Thymus (tissue), 11 donors: ENCODE results near the gene PCNA. TPM values are rescaled to one million over a fixed set of nuclear protein-coding genes. Genes with fewer than 3 reads are reported as not detected.

ENCODE experiments used
- DNase-seq, 9 donors: peaks; one replicate each; pipeline ENCODE4 v3.0.0-alpha.2; 2013; ENCODE audit warnings: low spot score in 9 of 9, low read depth in 6 of 9, missing footprints in 1 of 9
- H3K27ac ChIP-seq, 2 donors: one replicate each; pipeline ENCODE4 v1.5.1; 2013; ENCODE audit warnings: control low read depth in 1 of 2, low read depth in 1 of 2, low read length in 1 of 2, mild to moderate bottlenecking in 1 of 2, moderate library complexity in 1 of 2
- H3K27me3 ChIP-seq, 2 donors: one replicate each; pipeline ENCODE4 v1.5.1; 2013; ENCODE audit warnings: low read length in 1 of 2; ENCODE audit not compliant: control insufficient read depth in 2 of 2, insufficient read depth in 1 of 2
- H3K36me3 ChIP-seq, 2 donors: one replicate each; pipeline ENCODE4 v1.5.1; 2013; ENCODE audit warnings: low read length in 1 of 2, mild to moderate bottlenecking in 1 of 2, moderate library complexity in 1 of 2; ENCODE audit not compliant: control insufficient read depth in 2 of 2, insufficient read depth in 2 of 2
- H3K4me1 ChIP-seq, 2 donors: one replicate each; pipeline ENCODE4 v1.5.1; 2013; ENCODE audit warnings: low read length in 2 of 2; ENCODE audit not compliant: control insufficient read depth in 2 of 2, insufficient read depth in 2 of 2
- H3K4me3 ChIP-seq, 2 donors: one replicate each; pipeline ENCODE4 v1.5.1; 2013; ENCODE audit warnings: low read length in 2 of 2, control low read depth in 1 of 2, mild to moderate bottlenecking in 1 of 2
- H3K9me3 ChIP-seq, 2 donors: one replicate each; pipeline ENCODE4 v1.5.1; 2013; ENCODE audit warnings: low read length in 1 of 2, mild to moderate bottlenecking in 1 of 2; ENCODE audit not compliant: control insufficient read depth in 2 of 2, insufficient read depth in 1 of 2
- WGBS: extraction: QIAGEN DNeasy Blood & Tissue Kit; methylation state at CpG from one replicate; pipeline ENCODE4 v1.1.7; 2013; 5-methylcytosine and 5-hydroxymethylcytosine counted together
- polyA plus RNA-seq: library from polyadenylated mRNA; stranded (reverse); fragments of 200-250 nt; gene quantifications from one replicate; pipeline ENCODE4 v1.2.3, GENCODE V29; 2013
- total RNA-seq: library from RNA; stranded (reverse); fragments of 120-200 nt; gene quantifications from one replicate; pipeline ENCODE4 v1.2.4, GENCODE V29; 2013
- donor health status: healthy.

Gene PCNA
- total and polyA plus RNA-seq, 2 donors: 75.4 to 330 TPM

GRCh38 chr20:5131502-5131901, 11.7 kb upstream of the PCNA start:
- no peaks in the 10 kb centered on the region for H3K27me3 ChIP-seq
- WGBS: 83% methylated on average over 5 of the region's 5 CpGs
- no peaks in the 10 kb centered on the region for H3K9me3 ChIP-seq
- peaks cover 7 to 8% of the 10 kb centered on the region in 2 donors for H3K4me1 ChIP-seq
- no peak overlapping the region for H3K4me3 ChIP-seq
- H3K27ac ChIP-seq: no peak overlapping the region
- peaks cover 0 to 3% of the 10 kb centered on the region in 2 donors for H3K36me3 ChIP-seq
- no peak for DNase-seq

DNA sequence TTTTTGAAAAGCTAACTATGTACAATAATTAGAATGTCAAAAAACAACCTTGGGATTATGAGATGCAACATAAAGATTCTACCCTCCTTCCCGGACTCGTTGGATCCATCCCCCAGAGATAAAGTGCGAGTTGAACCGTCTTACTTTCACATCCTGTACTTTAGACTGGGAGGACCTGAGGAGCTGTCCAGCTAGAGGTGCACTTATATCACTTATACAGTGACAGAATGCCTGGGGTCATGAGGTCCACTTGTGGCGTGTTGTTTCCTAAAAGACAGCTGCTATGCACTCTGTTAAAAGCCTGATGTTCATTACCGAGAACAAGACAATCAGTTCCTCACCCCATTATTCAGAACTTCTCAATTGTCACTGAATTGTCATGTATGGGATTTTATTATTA, 9.1 kb upstream of the PCNA start:
- Histone ChIP-seq H3K4me3 (no peak overlapping the region), H3K4me1 (peaks cover 11 to 16% of the 10 kb centered on the region in 2 donors), H3K27ac (no peak overlapping the region), H3K36me3 (peaks cover 0 to 3% of the 10 kb centered on the region in 2 donors), H3K9me3 (no peaks in the 10 kb centered on the region), H3K27me3 (no peaks in the 10 kb centered on the region)
- no peak for DNase-seq
- WGBS: 94% methylated on average over 6 of the region's 6 CpGs

DNA sequence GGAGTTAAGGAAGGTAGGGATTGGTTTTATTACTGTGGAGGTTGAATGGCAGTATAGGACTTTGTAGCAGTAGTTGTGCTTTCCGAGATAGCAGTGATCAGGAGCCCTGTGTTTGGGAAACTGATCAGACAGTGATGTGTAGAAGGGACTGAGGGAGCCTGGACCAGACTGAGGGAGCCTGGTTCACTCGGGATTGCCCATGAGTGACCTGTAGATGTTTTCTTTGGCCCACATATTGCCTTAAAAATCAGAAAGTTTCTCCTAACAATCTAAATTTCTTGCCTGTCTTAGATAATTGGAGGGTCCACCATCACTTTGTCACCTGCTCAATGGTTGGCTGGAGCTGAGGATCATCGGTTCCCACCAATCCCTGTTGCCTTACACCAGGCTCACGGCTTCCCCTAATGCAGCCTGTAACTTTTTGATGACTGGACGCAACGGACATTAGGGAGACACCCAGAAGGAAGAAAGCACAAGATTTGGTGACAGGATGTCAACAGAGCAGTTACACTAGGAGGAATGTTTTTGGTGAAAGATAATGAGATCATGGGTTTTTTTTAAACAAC, 8.2 kb upstream of the PCNA start:
- Histone ChIP-seq H3K4me1 (peaks cover 11 to 16% of the 10 kb centered on the region in 2 donors), H3K9me3 (no peaks in the 10 kb centered on the region), H3K36me3 (no peaks in the 10 kb centered on the region), H3K4me3 (peak overlapping the region; percentile 84 to 96), H3K27me3 (no peaks in the 10 kb centered on the region), H3K27ac (peak overlapping the region; percentile 96 to 98)
- peak in 1 of 9 donors; percentile 17 for DNase-seq
- 53% methylated on average over 6 of the region's 6 CpGs for WGBS

- peak overlapping the region; percentile 96 to 98 for H3K27ac ChIP-seq
- H3K4me3 ChIP-seq: peak overlapping the region; percentile 84 to 96
- no peaks in the 10 kb centered on the region for H3K27me3 ChIP-seq
- H3K9me3 ChIP-seq: no peaks in the 10 kb centered on the region
- no peaks in the 10 kb centered on the region for H3K36me3 ChIP-seq
- H3K4me1 ChIP-seq: peaks cover 11 to 16% of the 10 kb centered on the region in 2 donors
- under 1% methylated on average over 44 of the region's 44 CpGs for WGBS
- DNase-seq: peak in 7 of 9 donors; percentile 38 to 82 (median 51)
Measured at GRCh38 chr20:5127204-5127858, 7.6 kb upstream of the PCNA start.

DNA sequence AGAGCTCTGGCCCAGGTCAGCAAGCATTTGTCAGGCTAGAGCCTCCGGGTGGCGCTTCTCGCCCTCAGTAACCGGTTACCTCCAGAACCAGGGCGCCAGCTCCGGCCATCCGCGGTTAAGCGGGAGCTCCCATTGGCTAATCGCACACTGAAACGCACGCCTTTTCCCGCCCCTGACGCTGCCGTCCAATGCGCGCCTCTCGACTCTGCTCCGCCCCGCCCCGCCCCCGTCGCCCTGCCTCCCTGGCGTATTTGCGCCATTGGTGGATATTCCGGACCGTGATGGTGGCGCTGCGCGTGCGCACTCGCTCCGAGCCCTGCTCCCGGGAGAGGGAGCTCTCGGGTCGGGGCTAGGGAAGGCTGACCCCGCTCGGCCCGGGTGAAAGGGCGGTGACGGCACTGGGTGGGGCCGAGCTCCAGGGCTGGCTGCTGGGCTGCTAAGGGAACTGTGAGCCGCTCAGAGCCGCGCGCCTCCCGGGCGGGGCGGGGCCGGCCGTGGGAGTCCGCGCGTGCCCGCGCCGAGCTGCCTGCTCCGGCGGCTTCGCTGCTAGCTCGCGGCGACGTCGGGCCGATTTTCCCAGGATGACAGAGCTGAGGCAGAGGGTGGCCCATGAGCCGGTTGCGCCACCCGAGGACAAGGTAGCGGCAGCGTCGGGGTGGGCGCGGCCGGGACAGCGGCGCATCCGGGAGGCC, 6.9 kb upstream of the PCNA start, which contains the start of gene CDS2:
Gene CDS2, plus strand, starts transcription at position 497 of the 692 bp plus-strand sequence. Its CDS starts 85 bp downstream, at position 582.
- peak; percentile 95 to 100 (median 99) for DNase-seq
- H3K9me3 ChIP-seq: no peaks in the 10 kb centered on the region
- WGBS: under 1% methylated on average over 78 of the region's 78 CpGs
- H3K27ac ChIP-seq: peak within 1 kb of the TSS; percentile 96 to 98
- no peaks in the 10 kb centered on the region for H3K27me3 ChIP-seq
- peak within 1 kb of the TSS; percentile 84 to 96 for H3K4me3 ChIP-seq
- no peaks in the 10 kb centered on the region for H3K36me3 ChIP-seq
- peaks cover 11 to 16% of the 10 kb centered on the region in 2 donors for H3K4me1 ChIP-seq

GRCh38 chr20:5122873-5123260, 3.1 kb upstream of the PCNA start:
- Histone ChIP-seq H3K36me3 (peaks cover 0 to 7% of the 10 kb centered on the region in 2 donors), H3K27me3 (no peaks in the 10 kb centered on the region), H3K27ac (no peak overlapping the region), H3K4me3 (no peak overlapping the region), H3K9me3 (no peaks in the 10 kb centered on the region), H3K4me1 (peaks cover 12 to 19% of the 10 kb centered on the region in 2 donors)
- DNase-seq: no peak
- 93% methylated on average over 1 of the region's 1 CpG for WGBS

- 1% methylated on average over 9 of the region's 9 CpGs for WGBS
- no peaks in the 10 kb centered on the region for H3K9me3 ChIP-seq
- H3K27me3 ChIP-seq: no peaks in the 10 kb centered on the region
- peak overlapping the region; percentile 65 to 90 for H3K4me3 ChIP-seq
- DNase-seq: no peak
- H3K27ac ChIP-seq: peak overlapping the region; percentile 98 to 99
- peaks cover 8 to 34% of the 10 kb centered on the region in 2 donors for H3K36me3 ChIP-seq
- H3K4me1 ChIP-seq: peaks cover 12 to 22% of the 10 kb centered on the region in 2 donors
Measured at GRCh38 chr20:5120185-5120476, 373 bp upstream of the PCNA start.

DNA sequence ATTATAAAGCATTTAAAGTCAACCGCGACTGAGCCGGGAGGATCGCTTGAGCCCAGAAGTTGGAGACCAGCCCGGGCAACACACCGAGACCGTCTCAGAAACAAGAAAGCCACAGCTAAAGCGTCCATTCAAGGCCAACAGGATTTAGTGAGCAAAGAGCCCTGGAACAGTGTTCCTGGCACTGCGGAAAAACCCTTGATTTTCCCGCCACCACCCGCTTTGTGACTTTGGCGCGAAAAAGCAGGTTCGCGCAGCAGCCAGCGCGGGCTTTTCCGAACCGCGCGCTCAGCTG, 669 bp downstream of the PCNA start:
- Histone ChIP-seq H3K4me3 (peak overlapping the region; percentile 65 to 90), H3K27ac (peak overlapping the region; percentile 6 to 99), H3K27me3 (no peaks in the 10 kb centered on the region), H3K36me3 (peaks cover 8 to 44% of the 10 kb centered on the region in 2 donors), H3K9me3 (no peaks in the 10 kb centered on the region), H3K4me1 (peaks cover 12 to 22% of the 10 kb centered on the region in 2 donors)
- DNase-seq: no peak
- under 1% methylated on average over 21 of the region's 21 CpGs for WGBS
